ENCODE measurements around the gene HDHD3. TPM values are rescaled to one million over a fixed set of nuclear protein-coding genes. Genes with fewer than 3 reads are reported as not detected.
"Not testable (repeated sequence)": the region's sequence is repeated elsewhere in the genome, so short reads cannot be mapped to it uniquely, and the experiment has no call there.

Gene HDHD3
- total RNA-seq, 4 donors from 2014 or later, result 35.9 to 84.2 (median 46.4) TPM

DNA sequence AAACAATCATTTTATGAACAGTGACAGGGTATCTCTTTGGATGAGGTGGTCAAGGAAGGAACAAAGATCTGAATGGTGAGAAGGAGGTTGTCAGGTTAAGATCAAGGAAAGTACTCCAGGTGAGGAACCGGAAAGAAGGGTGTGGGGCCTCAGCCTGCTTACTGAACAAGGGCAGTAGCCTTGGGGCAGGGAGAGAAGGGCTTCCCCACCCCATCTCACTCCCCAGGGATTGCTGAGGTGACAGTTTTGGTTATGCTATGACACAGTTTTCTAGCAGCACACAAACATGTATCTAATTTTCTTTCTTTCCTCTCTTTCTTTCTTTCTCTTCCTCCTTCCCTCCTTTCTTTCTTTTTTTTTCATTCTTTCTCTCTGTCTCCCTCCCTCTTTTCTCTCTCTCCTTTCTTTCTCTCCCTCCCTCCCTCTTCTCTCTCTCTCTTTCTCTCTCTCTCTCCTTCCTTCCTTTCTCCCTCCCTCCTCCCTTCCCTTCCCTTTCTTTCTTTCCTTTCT, 4.1 kb upstream of the HDHD3 start:
- TF ChIP-seq, protein P1, sequence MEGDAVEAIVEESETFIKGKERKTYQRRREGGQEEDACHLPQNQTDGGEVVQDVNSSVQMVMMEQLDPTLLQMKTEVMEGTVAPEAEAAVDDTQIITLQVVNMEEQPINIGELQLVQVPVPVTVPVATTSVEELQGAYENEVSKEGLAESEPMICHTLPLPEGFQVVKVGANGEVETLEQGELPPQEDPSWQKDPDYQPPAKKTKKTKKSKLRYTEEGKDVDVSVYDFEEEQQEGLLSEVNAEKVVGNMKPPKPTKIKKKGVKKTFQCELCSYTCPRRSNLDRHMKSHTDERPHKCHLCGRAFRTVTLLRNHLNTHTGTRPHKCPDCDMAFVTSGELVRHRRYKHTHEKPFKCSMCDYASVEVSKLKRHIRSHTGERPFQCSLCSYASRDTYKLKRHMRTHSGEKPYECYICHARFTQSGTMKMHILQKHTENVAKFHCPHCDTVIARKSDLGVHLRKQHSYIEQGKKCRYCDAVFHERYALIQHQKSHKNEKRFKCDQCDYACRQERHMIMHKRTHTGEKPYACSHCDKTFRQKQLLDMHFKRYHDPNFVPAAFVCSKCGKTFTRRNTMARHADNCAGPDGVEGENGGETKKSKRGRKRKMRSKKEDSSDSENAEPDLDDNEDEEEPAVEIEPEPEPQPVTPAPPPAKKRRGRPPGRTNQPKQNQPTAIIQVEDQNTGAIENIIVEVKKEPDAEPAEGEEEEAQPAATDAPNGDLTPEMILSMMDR (IDR thresholded peaks at IDR 0.05), result no peak
- no peak for TF ChIP-seq POLR2A (IDR thresholded peaks at IDR 0.05)
- H3K27me3 ChIP-seq, result no peaks in the 10 kb centered on the region
- WGBS, 2 donors, result 10 to 23% methylated on average over 1 of the region's 1 CpG
- peak overlapping the region; percentile 76 to 89 (median 87) for H3K27ac ChIP-seq
- DNase-seq, result no peak
- H3K4me3 ChIP-seq, result no peak overlapping the region
- no peaks in the 10 kb centered on the region for H3K9me3 ChIP-seq
- intact Hi-C loops (cut with DNase I), result no loop called here
- H3K36me3 ChIP-seq, result peaks cover 0 to 2% (median 0%) of the 10 kb centered on the region in 3 donors
- peaks cover 10 to 62% (median 14%) of the 10 kb centered on the region in 3 donors for H3K4me1 ChIP-seq

DNA sequence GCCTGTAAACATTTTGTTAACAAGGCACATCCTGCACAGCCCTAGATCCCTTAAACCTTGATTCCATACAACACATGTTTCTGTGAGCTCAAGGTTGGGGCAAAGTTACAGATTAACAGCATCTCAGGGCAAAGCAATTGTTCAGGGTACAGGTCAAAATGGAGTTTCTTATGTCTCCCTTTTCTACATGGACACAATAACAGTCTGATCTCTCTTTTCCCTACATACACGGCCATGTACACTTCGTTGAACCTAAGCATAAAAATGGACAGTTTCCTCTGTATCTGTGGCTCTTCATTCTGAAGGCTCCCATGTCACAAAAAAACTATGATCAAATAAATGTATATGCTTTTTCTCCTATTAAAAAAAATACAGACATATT, 3.0 kb upstream of the HDHD3 start:
- peaks cover 15 to 72% (median 21%) of the 10 kb centered on the region in 3 donors for H3K4me1 ChIP-seq
- H3K36me3 ChIP-seq; DNase-seq; H3K4me3 ChIP-seq; intact Hi-C loops (cut with DNase I); H3K9me3 ChIP-seq; H3K27me3 ChIP-seq: not testable (repeated sequence)
- H3K27ac ChIP-seq, result peak overlapping the region in 3 of 4 donors; percentile 85 to 89 (median 89)
- WGBS, 2 donors, result 86 to 88% methylated on average over 2 of the region's 2 CpGs

- Histone ChIP-seq H3K27ac (peak overlapping the region in 1 of 4 donors; percentile 36), H3K36me3 (peaks cover 0 to 10% (median under 1%) of the 10 kb centered on the region in 3 donors), H3K4me1 (peaks cover 17 to 72% (median 21%) of the 10 kb centered on the region in 3 donors)
- DNase-seq; H3K27me3 ChIP-seq; H3K9me3 ChIP-seq; intact Hi-C loops (cut with DNase I); H3K4me3 ChIP-seq: not testable (repeated sequence)
- 76 to 79% methylated on average over 16 to 21 of the region's 24 CpGs for WGBS, 2 donors
Observed at GRCh38 chr9:113379094-113379828, 2.5 kb upstream of the HDHD3 start.

- WGBS, 2 donors, result 70 to 74% methylated on average over 4 to 5 of the region's 6 CpGs
- H3K9me3 ChIP-seq, result no peaks in the 10 kb centered on the region
- peaks cover 6 to 34% (median 18%) of the 10 kb centered on the region in 3 donors for H3K36me3 ChIP-seq
- peak overlapping the region in 3 of 4 donors; percentile 89 to 96 (median 95) for H3K27ac ChIP-seq
- DNase-seq, result no peak
- intact Hi-C loops (cut with DNase I), result no loop called here
- peaks cover 12 to 35% (median 16%) of the 10 kb centered on the region in 3 donors for H3K4me1 ChIP-seq
- TF ChIP-seq, protein P1 (IDR thresholded peaks at IDR 0.05), result no peak
- TF ChIP-seq POLR2A (IDR thresholded peaks at IDR 0.05), result no peak
- peak overlapping the region; percentile 73 to 96 (median 92) for H3K4me3 ChIP-seq
- no peaks in the 10 kb centered on the region for H3K27me3 ChIP-seq
Observed at GRCh38 chr9:113375057-113376023, 1.4 kb downstream of the HDHD3 start.

DNA sequence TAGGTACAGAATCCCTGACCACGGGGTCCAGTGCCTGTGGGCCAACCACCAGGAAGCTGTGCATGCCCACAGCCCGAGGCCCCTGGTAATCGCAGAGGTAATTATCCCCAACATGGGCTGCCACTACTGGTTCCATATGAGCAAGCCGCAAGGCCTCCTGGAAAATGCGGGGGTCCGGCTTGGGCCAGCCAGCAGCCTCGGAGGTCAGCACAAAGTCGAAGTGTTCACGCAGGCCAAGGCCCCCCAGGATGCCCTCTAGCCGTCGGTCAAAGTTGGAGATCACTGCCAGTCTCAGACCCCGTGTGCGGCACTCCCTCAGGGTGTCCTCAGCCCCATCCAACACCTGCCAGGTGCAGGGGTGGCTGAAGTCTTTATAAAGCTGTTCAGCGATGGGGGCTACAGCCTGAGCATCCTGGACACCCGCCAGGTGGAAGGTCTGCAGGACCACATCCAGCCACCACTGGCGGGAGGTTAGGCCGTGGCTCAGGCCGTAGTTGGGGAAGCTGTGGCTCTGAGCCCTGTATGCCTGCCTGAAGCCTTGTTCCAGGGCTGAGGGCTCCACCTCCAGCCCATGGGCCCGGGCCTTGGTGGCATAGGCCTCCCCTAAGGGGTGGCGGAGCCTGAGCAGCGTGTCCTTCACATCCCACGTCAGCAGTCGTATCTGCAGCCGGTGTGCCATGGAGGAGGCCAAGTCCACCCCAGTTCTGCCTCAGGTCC, 3.0 kb downstream of the HDHD3 start:
- H3K9me3 ChIP-seq, result no peaks in the 10 kb centered on the region
- TF ChIP-seq, protein P1 (IDR thresholded peaks at IDR 0.05), result no peak
- TF ChIP-seq POLR2A (IDR thresholded peaks at IDR 0.05), result no peak
- H3K4me3 ChIP-seq, result no peak overlapping the region
- H3K27ac ChIP-seq, result no peak overlapping the region
- 81 to 92% methylated on average over 7 to 10 of the region's 24 CpGs for WGBS, 2 donors
- peaks cover 12 to 33% (median 16%) of the 10 kb centered on the region in 3 donors for H3K4me1 ChIP-seq
- peaks cover 6 to 41% (median 18%) of the 10 kb centered on the region in 3 donors for H3K36me3 ChIP-seq
- no peak for DNase-seq
- intact Hi-C loops (cut with DNase I), result no loop called here
- no peaks in the 10 kb centered on the region for H3K27me3 ChIP-seq
